K562 (cell line): Measurements from ENCODE around the gene CFAP92. TPM values are rescaled to one million over a fixed set of nuclear protein-coding genes. Genes with fewer than 3 reads are reported as not detected.

Experiments used
- ETV6 ChIP-seq, 3 experiments: fragments of 150-350 bp in 1 of 3; sonication (generic) in 1 of 3; formaldehyde crosslinking in 1 of 3; IDR thresholded peaks; 2 replicates each; pipeline versions ENCODE4 v1.6.1 to v1.8.0; 2014 to 2022; ENCODE audit warnings: borderline replicate concordance in 2 of 3, low read depth in 2 of 3, antibody characterized with exemption in 1 of 3, low read length in 1 of 3, mild to moderate bottlenecking in 1 of 3, missing genetic modification reagents in 1 of 3
- SIX5 ChIP-seq, 2 experiments: IDR thresholded peaks; 2 replicates each; pipeline ENCODE4 v1.6.1; 2011; ENCODE audit warnings: low read length in 2 of 2, borderline replicate concordance in 1 of 2, low read depth in 1 of 2, mild to moderate bottlenecking in 1 of 2, moderate library complexity in 1 of 2; ENCODE audit not compliant: insufficient read depth in 1 of 2
- ZKSCAN8 ChIP-seq: fragments of 200-800 bp; sonication (Bioruptor generic); IDR thresholded peaks from 2 replicates; pipeline ENCODE4 v1.6.1; 2016; ENCODE audit warnings: missing genetic modification characterization, missing compliant biosample characterization
- polyA plus RNA-seq, 8 experiments: library from polyadenylated mRNA; depleted of rRNA in 4 of 8; stranded (reverse) in 5 of 8; unstranded in 3 of 8; fragments of >200 nt; fragmentation: Nextera tagmentation in 2 of 8; fragmentation: Illumina TruSeq in 1 of 8; extraction: Ambion mirVana in 2 of 8; extraction: Trizol in 1 of 8; gene quantifications; 2 replicates each; pipeline versions ENCODE4 v1.2.1 to v1.2.3, GENCODE V29; 2011 to 2014; ENCODE audit warnings: inconsistent platforms in 1 of 8, missing spikeins in 1 of 8
- total RNA-seq, 7 experiments: library from RNA; depleted of rRNA in 6 of 7; stranded (reverse); fragments of >200 nt in 6 of 7; fragmentation: Illumina TruSeq in 2 of 7; extraction: Trizol in 2 of 7; gene quantifications; 2 replicates each; pipeline versions ENCODE4 v1.2.1 to v1.2.3, GENCODE V29; 2011 to 2021; ENCODE audit warnings: low replicate concordance in 1 of 7
- TF ChIP-seq, protein P1 (sequence below): sonication (generic); formaldehyde crosslinking; IDR thresholded peaks from 2 replicates; pipeline ENCODE4 v1.8.1; 2023; ENCODE audit warnings: mild to moderate bottlenecking, missing genetic modification reagents

CFAP92 gene
- total and polyA plus RNA-seq, 9 of the 15 experiments (the other 6 are each of a cell fraction or from before 2014, with no cell fraction given) = 0.06 to 0.62 (median 0.36) TPM

DNA sequence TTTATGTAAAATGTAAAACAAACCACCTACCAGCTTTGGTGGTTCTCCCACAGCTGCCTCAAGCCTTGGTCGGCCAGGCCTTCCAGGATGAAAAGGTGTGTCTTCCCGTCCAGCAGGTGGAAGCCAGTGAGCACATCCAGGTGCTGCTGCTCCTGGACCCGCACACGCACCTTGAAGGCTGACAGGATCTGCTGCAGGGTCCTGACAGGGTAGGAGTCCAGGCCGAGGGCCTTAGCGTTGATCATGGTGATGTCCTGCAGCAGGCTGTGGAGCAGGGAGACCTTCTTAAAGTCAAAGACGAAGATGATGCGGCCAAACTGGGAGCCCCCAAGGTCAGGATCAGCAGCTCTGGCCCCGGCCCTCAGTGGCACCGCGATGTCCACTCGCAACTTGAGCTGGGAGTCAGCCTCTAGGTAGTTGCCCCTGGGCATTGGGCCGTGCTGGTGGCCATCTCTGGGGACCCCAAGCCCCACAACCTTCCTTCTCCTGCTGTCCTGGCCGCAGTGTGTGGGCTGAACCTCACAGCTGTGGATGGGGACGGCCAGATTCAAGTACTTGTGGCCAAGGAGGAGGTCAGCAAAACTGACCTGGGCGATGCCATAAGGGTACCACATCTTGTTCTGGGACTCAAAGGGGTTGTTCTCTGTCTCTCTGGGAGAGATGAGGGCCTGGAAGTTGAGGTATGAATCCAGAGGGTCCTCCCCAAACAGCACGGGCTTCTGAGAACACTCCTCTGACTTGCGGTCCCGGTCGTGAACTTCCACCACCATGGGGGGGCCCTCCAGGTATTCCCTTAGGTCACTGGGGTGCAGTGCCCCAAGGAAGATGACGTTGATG lies 48.6 kb downstream of the CFAP92 start (continued):
- TF ChIP-seq ETV6 (IDR thresholded peaks at IDR 0.05; ENCODE audit: borderline replicate concordance in 1 of 2, low read depth in 2 of 2, low read length in 1 of 2) (no peak), ETV6 (CRISPR knock-in tag; IDR thresholded peaks at IDR 0.05; ENCODE audit: borderline replicate concordance) (no peak), ZKSCAN8 (CRISPR knock-in tag) (no peak), SIX5 (IDR thresholded peaks at IDR 0.05; ENCODE audit: borderline replicate concordance in 1 of 2, insufficient read depth in 1 of 2, low read depth in 1 of 2, low read length in 2 of 2) (no peak)
- TF ChIP-seq, protein P1, sequence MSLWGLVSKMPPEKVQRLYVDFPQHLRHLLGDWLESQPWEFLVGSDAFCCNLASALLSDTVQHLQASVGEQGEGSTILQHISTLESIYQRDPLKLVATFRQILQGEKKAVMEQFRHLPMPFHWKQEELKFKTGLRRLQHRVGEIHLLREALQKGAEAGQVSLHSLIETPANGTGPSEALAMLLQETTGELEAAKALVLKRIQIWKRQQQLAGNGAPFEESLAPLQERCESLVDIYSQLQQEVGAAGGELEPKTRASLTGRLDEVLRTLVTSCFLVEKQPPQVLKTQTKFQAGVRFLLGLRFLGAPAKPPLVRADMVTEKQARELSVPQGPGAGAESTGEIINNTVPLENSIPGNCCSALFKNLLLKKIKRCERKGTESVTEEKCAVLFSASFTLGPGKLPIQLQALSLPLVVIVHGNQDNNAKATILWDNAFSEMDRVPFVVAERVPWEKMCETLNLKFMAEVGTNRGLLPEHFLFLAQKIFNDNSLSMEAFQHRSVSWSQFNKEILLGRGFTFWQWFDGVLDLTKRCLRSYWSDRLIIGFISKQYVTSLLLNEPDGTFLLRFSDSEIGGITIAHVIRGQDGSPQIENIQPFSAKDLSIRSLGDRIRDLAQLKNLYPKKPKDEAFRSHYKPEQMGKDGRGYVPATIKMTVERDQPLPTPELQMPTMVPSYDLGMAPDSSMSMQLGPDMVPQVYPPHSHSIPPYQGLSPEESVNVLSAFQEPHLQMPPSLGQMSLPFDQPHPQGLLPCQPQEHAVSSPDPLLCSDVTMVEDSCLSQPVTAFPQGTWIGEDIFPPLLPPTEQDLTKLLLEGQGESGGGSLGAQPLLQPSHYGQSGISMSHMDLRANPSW (CRISPR knock-in tag) = no peak
